Activated CD4-positive, CD25-positive, alpha-beta regulatory T cell treated with anti-CD3 and anti-CD28 coated beads, Interleukin-2, amount 50 U/mL, for 24 hours (primary cell): Measurements from ENCODE around the gene ZNF75A.
A peak's percentile ranks its signal among the peaks of the same experiment; 100 is the strongest.

Source experiments
- ATAC-seq, 2 donors: fragments of 150-1000 bp; cut with Tn5 transposase; one replicate each; pipeline ENCODE4 v1.10.0; 2021; ENCODE audit warnings: mild to moderate bottlenecking in 1 of 2, moderate library complexity in 1 of 2

Gene ZNF75A

DNA sequence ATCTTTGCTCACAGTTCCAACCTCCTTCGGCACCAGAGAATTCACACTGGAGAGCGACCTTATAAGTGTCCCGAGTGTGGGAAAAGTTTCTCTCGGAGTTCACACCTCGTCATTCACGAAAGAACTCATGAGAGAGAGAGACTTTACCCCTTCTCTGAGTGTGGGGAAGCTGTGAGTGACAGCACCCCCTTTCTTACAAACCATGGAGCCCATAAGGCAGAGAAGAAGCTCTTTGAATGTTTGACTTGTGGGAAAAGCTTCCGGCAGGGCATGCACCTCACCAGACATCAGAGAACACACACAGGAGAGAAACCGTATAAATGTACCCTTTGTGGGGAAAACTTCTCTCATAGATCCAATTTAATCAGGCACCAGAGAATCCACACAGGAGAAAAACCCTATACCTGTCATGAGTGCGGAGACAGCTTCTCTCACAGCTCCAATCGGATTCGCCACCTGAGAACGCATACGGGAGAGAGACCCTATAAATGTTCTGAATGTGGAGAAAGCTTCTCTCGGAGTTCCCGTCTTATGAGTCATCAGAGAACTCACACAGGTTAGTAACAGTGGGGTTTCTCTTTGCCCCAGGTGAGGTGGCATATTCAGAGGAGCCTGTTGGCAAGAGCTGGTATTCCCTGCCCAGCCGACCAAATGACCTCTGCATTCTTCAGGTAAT lies 15.2 kb upstream of the ZNF75A start:
- ATAC-seq = no peak

- no peak for ATAC-seq
These were observed 12.7 kb upstream of the ZNF75A start for GRCh38 chr16:3292604-3293003.

- ATAC-seq = no peak
These were observed 10.1 kb upstream of the ZNF75A start for GRCh38 chr16:3295209-3295608.

DNA sequence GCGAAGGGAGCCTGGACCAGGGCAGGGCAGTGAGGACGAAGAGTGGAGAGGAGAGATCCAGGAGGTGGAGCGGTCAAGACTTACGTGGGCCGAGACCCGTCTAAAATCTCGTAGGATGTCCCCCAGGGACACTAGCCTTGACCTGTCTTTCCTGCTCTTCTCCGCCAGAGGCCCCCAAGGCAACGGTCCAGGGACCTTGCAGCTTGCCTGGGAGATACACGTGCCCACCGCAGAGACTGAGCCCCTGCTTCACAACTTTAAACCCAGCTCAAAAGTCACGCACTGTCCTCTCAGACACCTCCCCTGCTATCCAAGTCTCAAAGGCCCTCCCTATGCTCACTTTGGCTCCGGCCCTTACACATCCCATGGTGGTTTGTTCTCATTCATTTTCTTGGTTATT lies 9.5 kb upstream of the ZNF75A start:
- no peak for ATAC-seq

DNA sequence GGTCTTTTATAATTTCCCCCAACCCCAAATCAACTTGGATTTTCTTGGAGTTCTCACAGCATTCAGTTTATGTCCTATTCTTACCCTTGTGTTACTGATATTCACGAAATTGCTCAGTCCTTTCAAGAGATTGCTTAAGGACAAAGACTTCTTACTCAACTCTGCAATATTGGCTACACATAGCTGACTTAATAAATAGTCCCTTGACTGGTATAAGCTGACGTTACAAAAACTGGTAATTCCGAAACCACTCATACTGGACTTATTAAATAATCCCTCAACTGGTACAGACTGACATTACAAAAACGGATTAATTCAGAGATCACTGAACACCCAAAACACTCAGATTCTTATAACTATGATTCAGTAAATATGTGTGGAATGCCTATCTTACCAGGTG lies 927 bp upstream of the ZNF75A start:
- no peak for ATAC-seq

DNA sequence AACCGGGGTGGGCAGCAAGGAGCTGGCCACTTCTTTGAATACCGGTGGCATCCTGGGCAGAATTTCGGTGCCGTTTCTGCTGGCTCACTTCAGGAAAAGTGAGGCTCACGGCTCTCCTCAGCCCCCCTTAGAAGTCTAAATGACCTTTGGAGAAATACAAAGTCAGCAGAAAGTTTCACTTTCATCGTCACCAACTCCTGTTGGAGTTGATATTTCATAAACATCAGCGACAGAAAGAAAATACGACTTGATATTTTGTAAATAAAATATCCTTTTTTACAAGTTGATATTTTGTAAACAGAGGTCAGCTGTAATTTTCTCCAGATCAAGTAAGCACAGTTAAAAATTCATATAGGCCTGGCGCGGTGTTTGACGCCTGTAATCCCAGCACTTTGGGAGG lies 781 bp downstream of the ZNF75A start:
- no peak for ATAC-seq

GRCh38 chr16:3311496-3311895 lies 6.2 kb downstream of the ZNF75A start:
- ATAC-seq = no peak

- ATAC-seq = no peak
These were observed 12.2 kb downstream of the ZNF75A start for GRCh38 chr16:3317315-3317999.

DNA sequence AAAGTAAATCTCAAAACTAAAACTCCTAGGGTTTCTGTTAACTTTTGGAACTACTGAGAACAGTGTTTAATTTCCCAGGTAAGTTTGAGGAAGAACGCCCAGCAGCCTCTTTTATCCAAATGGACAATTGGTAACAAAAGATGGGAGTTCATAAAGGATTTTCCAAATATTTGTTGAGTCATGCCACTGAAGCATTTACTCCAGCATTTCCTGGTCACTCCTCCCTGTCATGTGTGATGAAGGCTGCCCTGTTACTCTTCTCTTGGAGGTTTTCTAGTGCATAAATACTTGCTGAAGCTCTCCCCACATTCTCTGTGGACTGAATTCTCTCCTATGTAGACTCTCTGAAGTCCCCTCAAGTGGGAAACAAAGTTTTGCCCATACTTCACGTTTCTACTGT lies 16.5 kb downstream of the ZNF75A start:
- no peak for ATAC-seq

DNA sequence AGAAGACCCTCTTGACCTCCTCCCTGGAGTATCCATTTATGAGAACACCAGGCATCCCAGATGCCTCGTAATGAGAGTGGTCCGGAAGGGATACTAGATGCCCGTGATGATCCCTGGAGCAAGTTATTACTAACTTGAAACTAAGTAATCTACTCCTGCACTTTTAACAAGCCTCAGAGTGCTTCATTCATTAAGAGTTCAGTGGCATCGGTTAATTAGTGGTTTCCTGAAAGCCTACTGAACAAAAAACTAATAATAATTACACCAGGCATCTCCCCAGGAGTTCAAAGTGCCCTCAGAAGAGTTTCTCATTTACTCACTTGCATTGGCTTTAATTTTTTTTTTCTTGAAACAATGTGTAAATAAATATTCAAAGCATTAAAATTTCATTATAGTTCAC lies 22.2 kb downstream of the ZNF75A start:
- no peak for ATAC-seq

- ATAC-seq = no peak
These were observed 22.8 kb downstream of the ZNF75A start for GRCh38 chr16:3328104-3328503.

DNA sequence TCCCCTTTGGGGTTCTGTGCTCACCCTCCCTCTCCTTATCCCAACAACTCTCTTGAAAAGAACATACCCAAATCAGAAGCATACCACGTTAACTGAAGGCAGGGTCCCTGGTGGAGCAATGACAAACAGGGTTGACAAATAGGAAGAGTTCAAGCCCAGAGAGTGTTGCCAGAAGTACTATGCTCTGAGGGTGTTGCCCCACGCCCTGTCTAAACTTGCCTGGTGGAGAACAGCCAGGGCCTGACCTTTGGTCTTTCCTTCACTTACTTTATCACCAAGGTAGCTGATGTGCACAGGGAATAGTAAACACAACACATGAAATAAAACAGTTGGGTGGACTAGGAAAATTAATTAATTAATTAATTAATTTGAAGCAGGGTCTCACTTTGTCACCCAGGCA lies 23.3 kb downstream of the ZNF75A start:
- ATAC-seq = no peak

DNA sequence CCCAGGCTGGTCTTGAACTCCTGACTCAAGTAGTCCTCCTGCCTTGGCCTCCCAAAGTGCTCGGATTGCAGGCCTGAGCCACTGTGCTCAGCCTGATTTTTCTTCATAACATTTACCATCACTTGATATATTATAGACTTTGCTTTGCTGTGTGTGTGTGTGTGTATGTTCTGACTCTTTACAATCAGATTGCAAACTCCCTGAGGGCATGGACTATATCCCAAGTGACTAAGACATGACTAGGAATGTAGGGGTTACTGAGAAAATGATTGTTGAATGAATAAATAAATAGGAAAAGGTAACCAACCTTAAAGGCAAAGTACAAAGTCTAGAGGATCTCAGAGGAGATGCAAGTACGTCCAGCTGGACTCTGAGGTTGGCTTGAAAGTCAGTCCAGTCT lies 40.7 kb downstream of the ZNF75A start:
- ATAC-seq = no peak

GRCh38 chr16:3347586-3347985 lies 42.3 kb downstream of the ZNF75A start:
- no peak for ATAC-seq

- ATAC-seq = no peak
These were observed 43.4 kb downstream of the ZNF75A start for GRCh38 chr16:3348547-3349167.

DNA sequence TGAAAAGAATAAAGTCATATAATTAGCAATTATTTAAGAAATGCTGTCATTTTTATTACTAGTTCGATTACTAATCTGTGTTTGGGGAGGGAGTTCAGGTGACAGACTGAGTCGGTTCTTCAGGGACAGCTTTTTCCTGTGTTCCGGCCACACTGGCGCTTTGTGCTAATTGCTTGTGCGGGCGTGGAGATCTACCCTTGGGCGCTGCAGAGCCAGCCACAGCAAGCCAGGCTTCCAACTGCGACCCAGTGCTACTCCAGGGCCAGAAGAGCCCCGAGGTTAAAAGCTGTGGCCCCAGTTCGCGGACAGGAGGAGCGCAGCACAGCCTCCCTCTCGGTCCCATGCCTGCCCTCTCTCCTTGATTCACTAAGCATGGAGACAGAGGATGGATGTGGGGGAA lies 43.9 kb downstream of the ZNF75A start:
- ATAC-seq = no peak

DNA sequence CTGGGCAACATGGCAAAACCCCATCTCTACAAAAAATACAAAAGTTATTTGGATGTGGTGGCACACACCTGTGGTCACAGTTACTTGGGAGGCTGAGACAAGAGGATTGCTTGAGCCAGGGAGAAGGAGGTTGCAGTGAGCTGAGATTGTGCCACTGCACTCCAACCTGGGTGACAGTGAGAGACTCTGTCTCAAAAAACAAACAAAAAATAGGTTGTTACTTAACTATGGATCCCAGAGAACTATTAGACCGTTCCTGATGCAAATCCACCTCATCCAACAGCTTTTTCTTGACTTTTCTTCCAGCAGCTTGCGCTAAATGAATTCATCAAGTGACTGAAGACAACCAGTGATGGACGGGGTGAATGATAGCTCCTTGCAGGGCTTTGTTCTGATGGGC lies 50.3 kb downstream of the ZNF75A start, which contains the start of gene OR2C1:
Gene OR2C1 (plus strand): TSS at position 301 of the 400 bp plus-strand sequence. CDS start 52 bp downstream, at position 353.
- ATAC-seq = no peak

DNA sequence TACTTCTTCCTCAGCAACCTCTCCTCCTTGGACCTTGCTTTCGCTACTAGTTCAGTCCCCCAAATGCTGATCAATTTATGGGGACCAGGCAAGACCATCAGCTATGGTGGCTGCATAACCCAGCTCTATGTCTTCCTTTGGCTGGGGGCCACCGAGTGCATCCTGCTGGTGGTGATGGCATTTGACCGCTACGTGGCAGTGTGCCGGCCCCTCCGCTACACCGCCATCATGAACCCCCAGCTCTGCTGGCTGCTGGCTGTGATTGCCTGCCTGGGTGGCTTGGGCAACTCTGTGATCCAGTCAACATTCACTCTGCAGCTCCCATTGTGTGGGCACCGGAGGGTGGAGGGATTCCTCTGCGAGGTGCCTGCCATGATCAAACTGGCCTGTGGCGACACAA lies 50.8 kb downstream of the ZNF75A start:
- no peak for ATAC-seq

DNA sequence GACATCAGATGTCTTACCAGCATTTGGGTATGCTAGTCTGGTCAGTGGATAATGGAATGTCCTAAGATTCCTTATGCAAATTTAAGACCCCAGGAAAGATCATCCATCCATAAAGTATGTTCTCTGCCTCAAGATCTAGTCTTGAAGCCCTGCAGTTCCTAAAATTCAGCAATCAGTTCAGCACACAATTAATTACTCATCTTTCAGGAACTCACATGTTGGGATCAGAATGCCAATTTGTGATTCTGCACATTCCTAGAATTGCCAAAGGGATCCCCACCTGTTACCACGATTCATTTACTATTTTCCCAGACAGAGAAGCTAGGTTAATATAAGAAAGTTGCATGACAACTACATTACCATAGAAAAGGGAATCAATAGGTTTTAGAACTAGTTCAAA lies 53.6 kb downstream of the ZNF75A start:
- no peak for ATAC-seq

GRCh38 chr16:3362931-3363330 lies 57.6 kb downstream of the ZNF75A start:
- no peak for ATAC-seq

- no peak for ATAC-seq
These were observed 58.5 kb downstream of the ZNF75A start for GRCh38 chr16:3363793-3364192.

DNA sequence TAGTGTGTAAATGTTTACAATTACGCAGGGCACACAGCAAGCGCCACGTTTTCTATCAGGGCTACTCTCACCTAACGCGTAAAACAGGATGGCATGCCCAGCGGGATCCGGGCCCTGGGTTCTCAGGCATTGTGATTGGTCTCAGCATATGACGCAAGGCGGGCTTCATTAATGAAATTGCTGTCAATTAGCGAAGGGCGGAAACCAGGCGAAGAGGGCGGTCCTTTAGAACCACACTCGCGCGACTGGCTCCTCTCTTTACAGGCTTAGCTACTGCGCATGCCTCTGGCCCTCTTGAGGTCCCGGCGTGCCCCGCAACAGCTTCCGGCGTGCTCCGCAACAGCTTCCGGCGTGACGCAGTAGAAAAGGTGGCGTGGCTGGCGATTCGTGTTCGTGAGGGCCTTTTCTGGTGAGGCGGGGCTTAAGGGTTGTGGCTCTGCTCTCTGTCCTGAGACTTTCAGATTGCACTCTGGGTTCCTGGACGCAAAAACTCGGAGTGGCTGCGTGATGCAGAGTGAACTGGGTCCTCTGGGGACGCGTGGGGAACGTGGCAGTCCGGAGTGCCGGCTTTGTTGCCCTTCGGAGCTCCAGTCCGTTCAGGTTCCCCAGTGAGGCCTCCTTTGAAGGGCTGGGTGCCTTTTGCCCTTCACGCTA lies 59.6 kb downstream of the ZNF75A start:
- peak; percentile 97 to 99 for ATAC-seq
